SK-N-SH (cell line): Measurements from ENCODE around the gene ABCA8. TPM values are rescaled to one million over a fixed set of nuclear protein-coding genes. Genes with fewer than 3 reads are reported as not detected.

Experiments
- CTCF ChIA-PET: fragments of 300-600, 350-600 bp; formaldehyde crosslinking; extraction: SDS; loops from one replicate; lab custom pipeline; 2021; lab: Yijun Ruan, JAX
- POLR2A ChIA-PET: fragments of 350-600 bp; sonication (Branson Sonifier 250); formaldehyde crosslinking; extraction: SDS; loops from one replicate; lab custom pipeline; 2020; ENCODE audit warnings: antibody characterized with exemption, inconsistent platforms; lab: Yijun Ruan, JAX
- DNase-seq: peaks from one replicate; pipeline ENCODE4 v3.0.0; 2012
- H2AFZ ChIP-seq: fragments of 200-600 bp; sonication (generic); 2 replicates; pipeline ENCODE4 v1.8.1; 2016; ENCODE audit warnings: antibody characterized with exemption, mild to moderate bottlenecking, low read depth
- H3F3A ChIP-seq: fragments of 200-600 bp; sonication (generic); replicated peaks from 2 replicates; pipeline ENCODE3; 2016; ENCODE audit warnings: antibody characterized with exemption, mild to moderate bottlenecking; ENCODE audit not compliant: insufficient read depth
- H3K27ac ChIP-seq, 2 experiments: fragments of 200-500 bp in 1 of 2; fragments of 200-600 bp in 1 of 2; sonication (Bioruptor generic) in 1 of 2; sonication (generic), shearing (Covaris generic) in 1 of 2; 2 replicates each; pipeline versions ENCODE4 v1.5.1 to v1.6.1; 2014 to 2016; ENCODE audit warnings: low read depth in 2 of 2, inconsistent platforms in 1 of 2, low read length in 1 of 2, mild to moderate bottlenecking in 1 of 2, mixed read lengths in 1 of 2
- H3K27me3 ChIP-seq: fragments of 200-600 bp; sonication (generic), shearing (Covaris generic); 2 replicates; pipeline ENCODE4 v1.6.1; 2016; ENCODE audit warnings: mixed run types; ENCODE audit not compliant: insufficient read depth
- H3K36me3 ChIP-seq, 2 experiments: fragments of 200-500 bp in 1 of 2; fragments of 200-600 bp in 1 of 2; sonication (Bioruptor generic) in 1 of 2; sonication (generic) in 1 of 2; replicated peaks in 1 of 2; 2 replicates each; pipeline versions ENCODE3 to v1.5.1; 2014 to 2016; ENCODE audit warnings: low read length in 1 of 2, mild to moderate bottlenecking in 1 of 2; ENCODE audit not compliant: insufficient read depth in 2 of 2, control insufficient read depth in 1 of 2
- H3K4me1 ChIP-seq, 2 experiments: fragments of 200-500 bp in 1 of 2; fragments of 200-600 bp in 1 of 2; sonication (Bioruptor generic) in 1 of 2; sonication (generic), shearing (Covaris generic) in 1 of 2; 2 replicates each; pipeline versions ENCODE4 v1.5.1 to v1.6.1; 2014 to 2016; ENCODE audit warnings: low read depth in 1 of 2, low read length in 1 of 2, mixed run types in 1 of 2; ENCODE audit not compliant: insufficient read depth in 2 of 2, control insufficient read depth in 1 of 2
- H3K4me2 ChIP-seq: fragments of 200-600 bp; sonication (generic), shearing (Covaris generic); 2 replicates; pipeline ENCODE4 v1.6.1; 2017; ENCODE audit warnings: mixed run types
- H3K4me3 ChIP-seq, 2 experiments: fragments of 200-500 bp in 1 of 2; fragments of 200-600 bp in 1 of 2; sonication (Bioruptor generic) in 1 of 2; sonication (generic), shearing (Covaris generic) in 1 of 2; 2 replicates each; pipeline versions ENCODE4 v1.5.1 to v1.8.1; 2014 to 2016; ENCODE audit warnings: low read depth in 2 of 2, inconsistent platforms in 1 of 2, low read length in 1 of 2, mild to moderate bottlenecking in 1 of 2, mixed read lengths in 1 of 2, moderate library complexity in 1 of 2
- H3K79me2 ChIP-seq: fragments of 200-600 bp; sonication (generic); 2 replicates; pipeline ENCODE4 v1.8.1; 2017; ENCODE audit warnings: mild to moderate bottlenecking; ENCODE audit not compliant: insufficient read depth
- H3K9ac ChIP-seq: fragments of 200-600 bp; sonication (generic); 2 replicates; pipeline ENCODE4 v1.6.1; 2017; ENCODE audit warnings: mixed run types
- H3K9me2 ChIP-seq: fragments of 200-600 bp; sonication (generic); 2 replicates; pipeline ENCODE4 v1.6.1; 2017; ENCODE audit warnings: mixed run types
- H3K9me3 ChIP-seq: fragments of 200-600 bp; sonication (generic); 2 replicates; pipeline ENCODE4 v1.6.1; 2017; ENCODE audit warnings: mixed run types, mild to moderate bottlenecking, moderate library complexity
- H4K20me1 ChIP-seq: fragments of 200-600 bp; sonication (generic); 2 replicates; pipeline ENCODE4 v1.6.1; 2017; ENCODE audit warnings: mild to moderate bottlenecking, mixed run types; ENCODE audit not compliant: insufficient read depth
- CTCF ChIP-seq: fragments of 200-600 bp; sonication (generic); IDR thresholded peaks from 2 replicates; pipeline ENCODE4 v1.6.1; 2017; ENCODE audit warnings: antibody characterized with exemption, mild to moderate bottlenecking, moderate library complexity
- ELF1 ChIP-seq: IDR thresholded peaks from 2 replicates; pipeline ENCODE4 v1.4.0; 2012
- FOSL2 ChIP-seq: IDR thresholded peaks from 2 replicates; pipeline ENCODE4 v1.4.0; 2012; ENCODE audit warnings: low read depth, mild to moderate bottlenecking, moderate library complexity, borderline replicate concordance
- IRF3 ChIP-seq: fragments of 150-350 bp; IDR thresholded peaks from 2 replicates; pipeline ENCODE4 v1.6.1; 2016; ENCODE audit warnings: mild to moderate bottlenecking, low read depth, low read length
- JUND ChIP-seq: IDR thresholded peaks from 2 replicates; pipeline ENCODE4 v1.4.0; 2012
- MEF2A ChIP-seq: IDR thresholded peaks from 2 replicates; pipeline ENCODE4 v1.4.0; 2012; ENCODE audit warnings: low read depth, borderline replicate concordance
- PBX3 ChIP-seq: IDR thresholded peaks from 2 replicates; pipeline ENCODE4; 2012
- POLR2AphosphoS5 ChIP-seq: IDR thresholded peaks from 2 replicates; pipeline ENCODE4 v1.6.1; 2012; ENCODE audit warnings: low read depth, low read length
- RAD21 ChIP-seq: IDR thresholded peaks from 2 replicates; pipeline ENCODE4 v1.6.1; 2012; ENCODE audit warnings: mild to moderate bottlenecking, low read length
- SIN3A ChIP-seq: IDR thresholded peaks from 2 replicates; pipeline ENCODE4 v1.6.1; 2012; ENCODE audit warnings: low read depth, mild to moderate bottlenecking, low read length, moderate library complexity, borderline replicate concordance
- TAF1 ChIP-seq: IDR thresholded peaks from 2 replicates; pipeline ENCODE4 v1.6.1; 2012; ENCODE audit warnings: low read depth, mild to moderate bottlenecking, low read length, moderate library complexity, borderline replicate concordance
- TCF12 ChIP-seq: IDR thresholded peaks from 2 replicates; pipeline ENCODE4 v1.4.0; 2012
- USF2 ChIP-seq: fragments of 150-350 bp; IDR thresholded peaks from 2 replicates; pipeline ENCODE4 v1.6.1; 2017; ENCODE audit warnings: antibody characterized with exemption, low read length, low read depth, borderline replicate concordance
- YY1 ChIP-seq: IDR thresholded peaks from 2 replicates; pipeline ENCODE4 v1.4.0; 2012; ENCODE audit warnings: low read depth, mild to moderate bottlenecking
- WGBS: methylation state at CpG from one replicate; pipeline ENCODE4 v1.1.6; 2017; ENCODE audit warnings: low lambda C conversion rate; 5-methylcytosine and 5-hydroxymethylcytosine counted together
- polyA plus RNA-seq, 3 experiments: library from polyadenylated mRNA; depleted of rRNA; stranded (reverse); fragments of >200 nt; gene quantifications; 2 replicates each; pipeline ENCODE4 v1.2.3, GENCODE V29; 2012

Gene ABCA8
- polyA plus RNA-seq, 1 of the 3 experiments (the other 2 are of a cell fraction) = 2.3 TPM

GRCh38 chr17:68863091-68863652 is 92.0 kb downstream of the ABCA8 start:
- Histone ChIP-seq H3K4me1 (peaks cover 0 to 2% of the 10 kb centered on the region in 2 experiments; a peak in 2 of 4 replicates), H3K27me3 (no peaks in the 10 kb centered on the region), H3K36me3 (no peaks in the 10 kb centered on the region), H3K4me3 (no peak overlapping the region), H2AFZ (no peak overlapping the region), H3K9ac (no peak overlapping the region), H3K79me2 (no peaks in the 10 kb centered on the region), H3K9me2 (no peaks in the 10 kb centered on the region), H3K4me2 (no peak overlapping the region), H4K20me1 (no peaks in the 10 kb centered on the region), H3K9me3 (no peaks in the 10 kb centered on the region), H3F3A (no peaks in the 10 kb centered on the region), H3K27ac (no peak overlapping the region)
- WGBS = 75% methylated on average over 1 of the region's 1 CpG
- POLR2A ChIA-PET = no interaction called here
- DNase-seq = no peak
- CTCF ChIA-PET = interaction anchor here (0.6 to 0.7 kb wide), 3 partner anchors 11 to 206 kb away, joined by 3 read pairs; no protein-coding TSS in a partner anchor
- peak; percentile 44 for TF ChIP-seq CTCF
- no peak for TF ChIP-seq IRF3
- TF ChIP-seq POLR2AphosphoS5 = no peak
- TF ChIP-seq ELF1 = no peak
- no peak for TF ChIP-seq TCF12
- TF ChIP-seq PBX3 = no peak
- TF ChIP-seq MEF2A = no peak
- TF ChIP-seq, all 33 proteins: peak for 1

GRCh38 chr17:68861602-68862001 is 93.6 kb downstream of the ABCA8 start:
- Histone ChIP-seq H3K27me3 (no peaks in the 10 kb centered on the region), H2AFZ (no peak overlapping the region), H3K9me2 (no peaks in the 10 kb centered on the region), H3K27ac (no peak overlapping the region), H3K4me3 (no peak overlapping the region), H3K79me2 (no peaks in the 10 kb centered on the region), H3K4me2 (no peak overlapping the region), H3K4me1 (peaks cover 0 to 2% of the 10 kb centered on the region in 2 experiments; a peak in 1 of 4 replicates), H3K9ac (no peak overlapping the region), H4K20me1 (no peaks in the 10 kb centered on the region), H3K36me3 (no peaks in the 10 kb centered on the region), H3F3A (no peaks in the 10 kb centered on the region)
- WGBS = 0% methylated on average over 1 of the region's 1 CpG
- POLR2A ChIA-PET = no interaction called here
- DNase-seq = no peak
- CTCF ChIA-PET = interaction anchor here (1.0 kb wide), 1 partner anchor 42 kb away, joined by 4 read pairs; no protein-coding TSS in a partner anchor
- TF ChIP-seq SIN3A (no peak), JUND (no peak), YY1 (no peak), TCF12 (no peak), RAD21 (no peak), USF2 (no peak), FOSL2 (no peak), TAF1 (no peak)
- TF ChIP-seq, all 33 proteins: peak for 0
- no peaks in the 10 kb centered on the region for H3K9me3 ChIP-seq
